ENCODE measurements around the gene FAM120AOS. TPM values are rescaled to one million over a fixed set of nuclear protein-coding genes. Genes with fewer than 3 reads are reported as not detected.

The FAM120AOS gene
- total RNA-seq, 1 experiment from 2014 or later: 53.6 TPM

DNA sequence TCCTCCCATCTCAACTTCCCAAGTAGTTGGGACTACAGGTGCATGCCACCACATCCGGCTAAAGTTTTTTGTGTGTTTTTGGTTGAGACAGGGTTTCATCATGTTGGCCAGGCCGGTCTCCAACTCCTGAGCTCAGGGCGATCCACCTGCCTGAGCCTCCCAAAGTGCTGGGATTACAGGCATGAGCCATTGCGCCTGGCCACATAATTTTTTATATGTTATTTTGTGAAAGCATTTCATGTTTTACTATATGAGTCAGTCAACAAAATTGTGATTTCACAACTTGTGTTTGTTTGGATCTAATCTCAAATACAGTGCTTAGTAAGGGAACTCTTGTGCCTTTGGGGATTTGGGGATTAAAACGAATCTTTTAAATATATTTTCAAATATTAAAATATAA, 20.0 kb upstream of the FAM120AOS start:
- Histone ChIP-seq H2AK5ac (ENCODE audit: insufficient read length, low read length) (no peak overlapping the region), H3K18ac (ENCODE audit: insufficient read length, low read depth, low read length) (no peak overlapping the region), H3K79me2 (ENCODE audit: insufficient read depth, low read length) (peaks cover 10% of the 10 kb centered on the region; the same call in 1 of the 2 replicates), H3K4ac (ENCODE audit: low read depth, low read length) (no peak overlapping the region), H3K79me1 (ENCODE audit: insufficient read depth, low read depth, low read length, poor library complexity, severe bottlenecking) (no peaks in the 10 kb centered on the region), H3K9me3 (ENCODE audit: control insufficient read depth, low read depth, low read length) (no peaks in the 10 kb centered on the region), H3K4me2 (ENCODE audit: insufficient read depth, insufficient read length, low read length) (no peak overlapping the region), H2BK12ac (ENCODE audit: insufficient read length, low read depth, low read length) (no peak overlapping the region), H3K23ac (ENCODE audit: insufficient read length, low read depth, low read length) (no peak overlapping the region), H2BK20ac (ENCODE audit: low read depth, low read length, poor library complexity, severe bottlenecking) (no peak overlapping the region), H3K14ac (ENCODE audit: insufficient read depth, low read length) (no peak overlapping the region), H4K8ac (replicated peaks; ENCODE audit: insufficient read length, low read depth, low read length) (no peak overlapping the region), H3T11ph (ENCODE audit: low read length) (no peak overlapping the region), H2BK120ac (ENCODE audit: low read depth, low read length, poor library complexity, severe bottlenecking) (no peak overlapping the region), H3K27ac (ENCODE audit: insufficient read length, low read depth, low read length) (no peak overlapping the region), H3K27me3 (ENCODE audit: insufficient read depth, low read length) (no peaks in the 10 kb centered on the region), H2BK15ac (ENCODE audit: low read depth, low read length) (no peak overlapping the region), H4K20me1 (ENCODE audit: control insufficient read depth, insufficient read depth, insufficient read length) (no peaks in the 10 kb centered on the region), H3K56ac (ENCODE audit: insufficient read length, low read depth, low read length) (no peak overlapping the region), H2AFZ (ENCODE audit: low read length) (no peak overlapping the region), H3K23me2 (ENCODE audit: insufficient read length, low read depth, low read length, poor library complexity, severe bottlenecking) (no peaks in the 10 kb centered on the region), H3K9ac (ENCODE audit: extremely low read depth, insufficient read length, low read length) (no peak overlapping the region), H4K5ac (ENCODE audit: insufficient read length, low read depth, low read length) (no peak overlapping the region), H3K4me1 (ENCODE audit: insufficient read depth, low read length) (no peaks in the 10 kb centered on the region; the same call in 1 of the 2 replicates), H2BK5ac (ENCODE audit: insufficient read length, low read length) (no peak overlapping the region), H4K91ac (ENCODE audit: insufficient read length, low read depth, low read length) (no peak overlapping the region)
- H3K27ac Mint-ChIP-seq: no peak overlapping the region
- H3K9me3 Mint-ChIP-seq: no peaks in the 10 kb centered on the region
- peaks cover 17 to 45% (median 43%) of the 10 kb centered on the region in 3 experiments; a peak in 6 of 7 replicates for H3K36me3 Mint-ChIP-seq (ENCODE audit: insufficient read depth in 1 of 3, low read depth in 3 of 3)
- WGBS (ENCODE audit: extremely low coverage, insufficient read length, low lambda C conversion rate): no CpG with 5 or more reads among the region's 5 CpGs
- no peak overlapping the region for H3K4me3 Mint-ChIP-seq
- no peaks in the 10 kb centered on the region for H3K27me3 Mint-ChIP-seq (ENCODE audit: low read depth)
- peaks cover 19 to 26% of the 10 kb centered on the region in 2 experiments for H3K4me1 Mint-ChIP-seq
- no peak for DNase-seq
- TF ChIP-seq, protein P1, sequence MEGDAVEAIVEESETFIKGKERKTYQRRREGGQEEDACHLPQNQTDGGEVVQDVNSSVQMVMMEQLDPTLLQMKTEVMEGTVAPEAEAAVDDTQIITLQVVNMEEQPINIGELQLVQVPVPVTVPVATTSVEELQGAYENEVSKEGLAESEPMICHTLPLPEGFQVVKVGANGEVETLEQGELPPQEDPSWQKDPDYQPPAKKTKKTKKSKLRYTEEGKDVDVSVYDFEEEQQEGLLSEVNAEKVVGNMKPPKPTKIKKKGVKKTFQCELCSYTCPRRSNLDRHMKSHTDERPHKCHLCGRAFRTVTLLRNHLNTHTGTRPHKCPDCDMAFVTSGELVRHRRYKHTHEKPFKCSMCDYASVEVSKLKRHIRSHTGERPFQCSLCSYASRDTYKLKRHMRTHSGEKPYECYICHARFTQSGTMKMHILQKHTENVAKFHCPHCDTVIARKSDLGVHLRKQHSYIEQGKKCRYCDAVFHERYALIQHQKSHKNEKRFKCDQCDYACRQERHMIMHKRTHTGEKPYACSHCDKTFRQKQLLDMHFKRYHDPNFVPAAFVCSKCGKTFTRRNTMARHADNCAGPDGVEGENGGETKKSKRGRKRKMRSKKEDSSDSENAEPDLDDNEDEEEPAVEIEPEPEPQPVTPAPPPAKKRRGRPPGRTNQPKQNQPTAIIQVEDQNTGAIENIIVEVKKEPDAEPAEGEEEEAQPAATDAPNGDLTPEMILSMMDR (conservative IDR thresholded peaks at IDR 0.05): no peak

Data from H9 (cell line).